HG03575 (cell line): ENCODE data around the gene STOML1.
"Not testable (repeated sequence)": the region's sequence is repeated elsewhere in the genome, so short reads cannot be mapped to it uniquely, and the experiment has no call there.

Experiments used
- ATAC-seq: cut with Tn5 transposase; IDR thresholded peaks from one replicate; pipeline ENCODE4 v1.9.1; 2021; ENCODE audit not compliant: unreplicated experiment, insufficient number of reproducible peaks, low FRiP score; ENCODE audit errors: extremely low read depth

STOML1 gene

GRCh38 chr15:73972984-73973682, 19.0 kb downstream of the STOML1 start:
- ATAC-seq, result no peak

GRCh38 chr15:73969151-73969759, 22.8 kb downstream of the STOML1 start:
- no peak for ATAC-seq

- no peak for ATAC-seq
Measured at GRCh38 chr15:73968461-73968860, 23.6 kb downstream of the STOML1 start.

GRCh38 chr15:73965758-73966113, 26.4 kb downstream of the STOML1 start:
- ATAC-seq, result no peak

- ATAC-seq, result no peak
Measured at GRCh38 chr15:73965094-73965757, 26.9 kb downstream of the STOML1 start.

GRCh38 chr15:73964736-73965093, 27.4 kb downstream of the STOML1 start:
- no peak for ATAC-seq

GRCh38 chr15:73962433-73962832, 29.7 kb downstream of the STOML1 start:
- no peak for ATAC-seq

GRCh38 chr15:73960472-73961070, 31.5 kb downstream of the STOML1 start:
- not testable (repeated sequence) for ATAC-seq

GRCh38 chr15:73959801-73960200, 32.3 kb downstream of the STOML1 start:
- no peak for ATAC-seq

GRCh38 chr15:73959012-73959581, 33.0 kb downstream of the STOML1 start:
- ATAC-seq, result no peak

GRCh38 chr15:73957785-73958184, 34.3 kb downstream of the STOML1 start:
- no peak for ATAC-seq

- ATAC-seq, result no peak
Measured at GRCh38 chr15:73957276-73957675, 34.8 kb downstream of the STOML1 start.

- no peak for ATAC-seq
Measured at GRCh38 chr15:73956743-73957135, 35.4 kb downstream of the STOML1 start.

- no peak for ATAC-seq
Measured at GRCh38 chr15:73955861-73956742, 36.0 kb downstream of the STOML1 start.

GRCh38 chr15:73955326-73955725, 36.8 kb downstream of the STOML1 start:
- no peak for ATAC-seq

GRCh38 chr15:73954188-73955145, 37.6 kb downstream of the STOML1 start:
- no peak for ATAC-seq

- no peak for ATAC-seq
Measured at GRCh38 chr15:73952913-73953750, 39.0 kb downstream of the STOML1 start.
